Ishikawa (cell line): Measurements from ENCODE around the gene TTC32.

Source experiments
- CREB1 ChIP-seq: IDR thresholded peaks from 2 replicates; pipeline ENCODE4 v1.6.1; 2012; ENCODE audit warnings: low read depth
- EGR1 ChIP-seq: IDR thresholded peaks from 2 replicates; pipeline ENCODE4 v1.6.1; 2012
- EP300 ChIP-seq: IDR thresholded peaks from 2 replicates; pipeline ENCODE4 v1.6.1; 2012; ENCODE audit warnings: borderline replicate concordance
- REST ChIP-seq: IDR thresholded peaks from 2 replicates; pipeline ENCODE4 v1.6.1; 2012; ENCODE audit warnings: low read depth, mild to moderate bottlenecking
- TAF1 ChIP-seq: IDR thresholded peaks from 2 replicates; pipeline ENCODE4 v1.6.1; 2012; ENCODE audit warnings: low read depth, mild to moderate bottlenecking
- TF ChIP-seq, protein P1 (sequence below): IDR thresholded peaks from 2 replicates; pipeline ENCODE4 v1.6.1; 2012

DNA sequence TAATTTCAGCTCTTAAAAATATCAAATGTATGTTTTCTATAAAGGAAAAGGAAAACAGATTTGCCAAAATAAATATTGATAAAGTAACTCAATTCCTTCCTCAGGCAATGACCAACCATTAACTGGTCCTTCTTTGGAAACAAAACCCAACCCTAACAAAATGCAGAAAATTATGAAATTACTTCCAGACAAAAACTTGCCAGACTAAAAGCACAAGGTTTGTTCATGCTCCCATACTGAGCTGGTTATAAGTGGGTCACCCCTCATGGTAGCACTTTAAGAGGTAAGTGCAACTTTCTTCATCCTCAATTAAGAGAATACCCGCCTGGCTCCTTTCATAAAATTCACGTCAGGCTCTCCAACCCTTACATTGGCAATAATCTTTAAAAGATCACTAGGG lies 31.1 kb upstream of the TTC32 start:
- TF ChIP-seq REST, result no peak
- TF ChIP-seq EP300, result no peak
- TF ChIP-seq, protein P1, sequence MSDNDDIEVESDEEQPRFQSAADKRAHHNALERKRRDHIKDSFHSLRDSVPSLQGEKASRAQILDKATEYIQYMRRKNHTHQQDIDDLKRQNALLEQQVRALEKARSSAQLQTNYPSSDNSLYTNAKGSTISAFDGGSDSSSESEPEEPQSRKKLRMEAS, result no peak
- TF ChIP-seq TAF1, result no peak
- TF ChIP-seq EGR1, result no peak
- TF ChIP-seq CREB1, result no peak
